CD4-positive, alpha-beta T cell treated with Interleukin-6 at 100 ng/mL for 8 hours (primary cell): ENCODE measurements around the gene DLG5.

Experiments
- DNase-seq: peaks from one replicate; pipeline ENCODE4 v3.0.0-alpha.2; 2020; ENCODE audit warnings: mixed read lengths, low spot score

DLG5 gene

GRCh38 chr10:77841711-77842375, 84.7 kb downstream of the DLG5 start:
- no peak for DNase-seq

- no peak for DNase-seq
Observed at GRCh38 chr10:77840636-77841035, 85.9 kb downstream of the DLG5 start.

- no peak for DNase-seq
Observed at GRCh38 chr10:77837925-77838595, 88.5 kb downstream of the DLG5 start.

- peak; percentile 73 for DNase-seq
Observed at GRCh38 chr10:77837248-77837924, 89.2 kb downstream of the DLG5 start.

GRCh38 chr10:77836299-77836820, 90.2 kb downstream of the DLG5 start:
- DNase-seq: peak; percentile 78

GRCh38 chr10:77835669-77836086, 90.9 kb downstream of the DLG5 start:
- DNase-seq: no peak

GRCh38 chr10:77834943-77835668, 91.4 kb downstream of the DLG5 start:
- no peak for DNase-seq

- no peak for DNase-seq
Observed at GRCh38 chr10:77834540-77834939, 92.0 kb downstream of the DLG5 start.

- DNase-seq: no peak
Observed at GRCh38 chr10:77833792-77834191, 92.8 kb downstream of the DLG5 start.

GRCh38 chr10:77833225-77833624, 93.3 kb downstream of the DLG5 start:
- no peak for DNase-seq

GRCh38 chr10:77832238-77832637, 94.3 kb downstream of the DLG5 start:
- peak; percentile 62 for DNase-seq

- DNase-seq: no peak
Observed at GRCh38 chr10:77829356-77829755, 97.2 kb downstream of the DLG5 start.

GRCh38 chr10:77828377-77828776, 98.2 kb downstream of the DLG5 start:
- DNase-seq: no peak

- no peak for DNase-seq
Observed at GRCh38 chr10:77827366-77827765, 99.2 kb downstream of the DLG5 start.

- DNase-seq: no peak
Observed at GRCh38 chr10:77825965-77826364, 100.6 kb downstream of the DLG5 start.

- no peak for DNase-seq
Observed at GRCh38 chr10:77824908-77825307, 101.6 kb downstream of the DLG5 start.

GRCh38 chr10:77823811-77824542, 102.6 kb downstream of the DLG5 start:
- DNase-seq: no peak

- no peak for DNase-seq
Observed at GRCh38 chr10:77821551-77821950, 105.0 kb downstream of the DLG5 start.

GRCh38 chr10:77821036-77821435, 105.5 kb downstream of the DLG5 start:
- no peak for DNase-seq

GRCh38 chr10:77820349-77820748, 106.2 kb downstream of the DLG5 start:
- no peak for DNase-seq
